ENCODE data around the gene NOS1AP.
"Not testable (repeated sequence)": the region's sequence is repeated elsewhere in the genome, so short reads cannot be mapped to it uniquely, and the experiment has no call there.

Gene NOS1AP

DNA sequence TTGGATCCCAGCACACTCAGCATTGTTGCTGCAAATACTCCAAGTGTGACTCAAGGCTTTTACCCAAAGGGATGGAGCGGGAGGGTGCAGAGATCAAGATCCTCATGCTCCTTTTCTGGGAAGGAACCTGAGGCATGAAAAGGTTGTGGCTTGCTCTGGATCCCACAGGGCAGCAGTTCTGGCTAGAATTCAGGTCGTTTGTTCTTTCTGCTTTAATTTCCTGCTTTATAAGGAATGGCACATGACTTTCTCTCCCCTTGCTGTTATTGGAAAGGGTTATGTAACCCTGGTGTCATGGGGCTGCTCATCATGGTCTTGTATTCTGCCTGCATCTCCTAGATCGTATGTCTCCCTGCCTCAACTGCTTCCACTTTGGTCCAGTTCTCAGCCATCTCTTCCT, 101.6 kb downstream of the NOS1AP start:
- no peak for DNase-seq

DNA sequence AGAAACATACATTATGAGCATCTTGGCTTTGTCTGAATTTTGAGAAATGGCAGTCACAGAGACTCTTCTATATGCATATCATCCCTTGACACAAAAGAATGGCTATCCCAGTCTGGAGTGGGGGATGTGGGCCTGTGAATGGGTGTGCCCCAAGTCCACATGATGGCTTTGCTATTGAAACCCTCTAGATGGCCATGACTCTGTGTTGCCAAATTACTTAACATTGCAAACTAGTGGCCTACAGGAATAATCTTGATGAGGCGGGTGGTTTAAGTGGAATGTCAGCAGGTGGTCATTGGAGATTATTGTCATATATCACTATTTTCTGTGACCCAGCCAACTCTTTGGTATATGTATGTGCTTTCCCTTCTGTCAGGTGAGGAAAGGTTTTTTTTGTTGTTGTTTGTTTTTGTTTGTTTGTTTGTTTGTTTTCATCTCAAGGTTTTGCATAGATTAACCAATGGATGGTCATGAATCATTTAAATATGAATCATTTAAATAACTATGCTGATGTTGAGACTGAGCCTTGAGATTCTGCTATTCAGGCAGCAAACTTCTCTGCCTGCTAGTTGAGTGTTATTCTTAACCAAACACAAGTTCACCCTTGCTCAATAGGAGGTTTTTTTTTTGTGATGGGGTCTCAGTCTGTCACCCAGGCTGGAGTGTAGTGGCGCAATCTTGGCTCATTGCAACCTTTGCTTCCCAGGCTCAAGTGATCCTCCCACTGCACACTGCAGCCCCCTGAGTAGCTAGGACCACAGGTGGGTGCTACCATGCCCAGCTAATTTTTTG, 103.0 kb downstream of the NOS1AP start:
- DNase-seq: no peak

GRCh38 chr1:162173607-162174006, 104.1 kb downstream of the NOS1AP start:
- not testable (repeated sequence) for DNase-seq

- DNase-seq: not testable (repeated sequence)
These were observed 104.5 kb downstream of the NOS1AP start for GRCh38 chr1:162174027-162174426.

GRCh38 chr1:162175379-162176081, 106.0 kb downstream of the NOS1AP start:
- DNase-seq: no peak

DNA sequence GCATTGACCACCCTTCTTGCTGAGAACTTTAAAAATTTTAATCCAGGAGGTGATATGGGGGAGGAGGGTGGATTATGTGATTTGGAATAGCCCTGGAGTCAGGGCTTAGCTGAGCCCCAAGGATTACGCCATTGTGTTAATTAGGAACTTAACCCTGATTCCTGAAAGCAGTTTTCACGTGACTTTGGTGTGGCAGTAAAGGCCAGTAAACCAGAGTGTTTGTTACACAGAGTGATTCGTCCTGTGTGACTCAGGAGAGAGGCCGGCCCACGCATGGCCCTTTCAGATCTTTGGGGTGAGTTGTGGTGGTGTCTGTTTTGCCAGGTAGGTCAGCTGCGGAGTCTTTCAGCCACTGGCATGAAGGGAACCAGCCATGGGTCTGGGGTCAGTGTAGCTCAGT, 107.6 kb downstream of the NOS1AP start:
- no peak for DNase-seq

DNA sequence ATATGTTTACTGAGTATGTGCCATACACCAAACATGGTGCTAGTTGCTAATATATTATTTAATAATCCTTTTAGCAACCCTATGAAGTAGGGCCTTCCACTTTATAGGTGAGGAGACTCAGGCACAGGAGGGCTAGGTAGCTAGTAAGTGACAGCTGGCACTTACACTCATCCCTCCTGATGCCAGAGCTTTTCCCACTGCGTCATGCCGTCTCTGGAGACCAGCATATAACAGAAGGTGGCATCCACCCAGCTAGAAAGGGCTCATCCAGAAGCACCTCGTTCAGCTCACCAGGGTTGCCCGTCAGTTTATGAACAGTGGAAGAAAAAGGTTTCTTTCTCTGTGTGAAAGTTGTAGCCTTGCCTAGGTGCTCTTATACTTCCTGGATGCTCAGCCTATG, 108.9 kb downstream of the NOS1AP start:
- no peak for DNase-seq

DNA sequence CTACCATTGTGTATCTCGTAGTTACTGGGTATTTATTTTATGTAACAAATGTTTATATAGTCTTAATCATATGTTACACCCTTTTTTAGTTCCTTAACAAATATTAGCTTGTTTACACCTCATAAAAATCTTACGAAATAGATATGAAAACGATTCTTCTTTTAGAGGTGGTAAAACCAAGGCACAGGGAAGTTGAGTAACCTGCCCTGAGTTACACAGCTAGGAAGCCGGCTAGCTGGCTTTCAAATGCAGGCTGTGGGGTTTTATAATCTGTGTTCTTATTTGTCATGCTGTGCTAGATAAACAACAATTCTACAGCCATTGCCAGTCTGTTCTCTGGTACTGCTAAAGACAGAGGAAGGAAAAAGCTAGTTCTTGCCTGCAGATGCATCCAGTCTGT, 109.6 kb downstream of the NOS1AP start:
- DNase-seq: no peak

DNA sequence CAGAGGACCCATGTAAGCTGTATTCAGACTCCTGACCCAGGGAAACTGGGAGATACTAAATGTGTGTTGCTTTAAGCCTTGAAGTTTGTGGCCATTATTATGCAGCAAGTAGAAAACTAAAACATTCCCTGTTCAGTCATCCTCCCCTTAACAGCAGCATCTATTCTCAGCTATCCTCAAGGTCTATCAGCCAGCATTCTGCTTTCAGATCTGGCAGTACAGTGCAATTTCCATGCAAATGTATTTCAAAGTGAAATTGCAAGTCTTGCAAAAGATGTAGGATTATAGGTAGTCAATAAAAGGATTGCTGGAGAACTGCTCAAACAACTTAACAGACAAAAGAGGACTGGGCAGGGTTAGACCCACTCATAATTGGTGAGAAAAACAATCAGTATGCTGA, 111.3 kb downstream of the NOS1AP start:
- no peak for DNase-seq

- no peak for DNase-seq
These were observed 112.6 kb downstream of the NOS1AP start for GRCh38 chr1:162182090-162182489.

DNA sequence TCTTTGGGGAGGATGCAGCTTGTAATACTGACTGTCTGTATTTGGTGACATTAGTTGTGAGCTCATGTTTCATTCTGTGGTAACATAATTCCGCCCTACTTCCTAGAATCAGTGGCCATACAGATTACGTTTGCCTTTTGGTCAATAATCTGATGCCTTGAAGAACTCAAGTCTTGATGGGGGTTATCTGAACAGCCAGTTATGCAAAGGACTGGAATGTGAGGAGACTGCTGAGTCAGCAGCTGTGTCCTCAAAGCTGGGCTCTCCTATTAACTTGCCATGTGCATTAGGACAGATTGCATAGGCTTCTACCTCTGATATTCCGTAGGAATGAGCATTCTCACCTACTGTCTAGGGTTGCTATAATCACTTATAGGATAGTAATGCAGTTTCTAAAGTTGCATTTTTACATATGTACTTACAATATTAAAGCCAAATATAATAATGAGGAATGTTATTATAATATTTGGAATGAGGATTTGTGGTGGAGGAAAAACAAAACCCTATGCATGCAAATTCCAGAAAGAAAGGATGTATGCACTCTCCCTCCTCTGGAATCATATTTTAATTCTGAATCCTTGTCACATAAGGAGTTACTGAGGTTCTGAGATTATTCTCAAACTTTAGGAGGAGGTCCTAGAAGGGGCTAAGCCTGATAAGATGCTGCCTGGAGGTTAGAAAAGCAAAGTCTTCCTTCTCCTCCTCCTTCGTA, 116.0 kb downstream of the NOS1AP start:
- no peak for DNase-seq

GRCh38 chr1:162186026-162186374, 116.5 kb downstream of the NOS1AP start:
- no peak for DNase-seq

- DNase-seq: no peak
These were observed 116.9 kb downstream of the NOS1AP start for GRCh38 chr1:162186406-162186805.

GRCh38 chr1:162187687-162188276, 118.3 kb downstream of the NOS1AP start:
- no peak for DNase-seq

GRCh38 chr1:162189345-162189744, 119.9 kb downstream of the NOS1AP start:
- no peak for DNase-seq

DNA sequence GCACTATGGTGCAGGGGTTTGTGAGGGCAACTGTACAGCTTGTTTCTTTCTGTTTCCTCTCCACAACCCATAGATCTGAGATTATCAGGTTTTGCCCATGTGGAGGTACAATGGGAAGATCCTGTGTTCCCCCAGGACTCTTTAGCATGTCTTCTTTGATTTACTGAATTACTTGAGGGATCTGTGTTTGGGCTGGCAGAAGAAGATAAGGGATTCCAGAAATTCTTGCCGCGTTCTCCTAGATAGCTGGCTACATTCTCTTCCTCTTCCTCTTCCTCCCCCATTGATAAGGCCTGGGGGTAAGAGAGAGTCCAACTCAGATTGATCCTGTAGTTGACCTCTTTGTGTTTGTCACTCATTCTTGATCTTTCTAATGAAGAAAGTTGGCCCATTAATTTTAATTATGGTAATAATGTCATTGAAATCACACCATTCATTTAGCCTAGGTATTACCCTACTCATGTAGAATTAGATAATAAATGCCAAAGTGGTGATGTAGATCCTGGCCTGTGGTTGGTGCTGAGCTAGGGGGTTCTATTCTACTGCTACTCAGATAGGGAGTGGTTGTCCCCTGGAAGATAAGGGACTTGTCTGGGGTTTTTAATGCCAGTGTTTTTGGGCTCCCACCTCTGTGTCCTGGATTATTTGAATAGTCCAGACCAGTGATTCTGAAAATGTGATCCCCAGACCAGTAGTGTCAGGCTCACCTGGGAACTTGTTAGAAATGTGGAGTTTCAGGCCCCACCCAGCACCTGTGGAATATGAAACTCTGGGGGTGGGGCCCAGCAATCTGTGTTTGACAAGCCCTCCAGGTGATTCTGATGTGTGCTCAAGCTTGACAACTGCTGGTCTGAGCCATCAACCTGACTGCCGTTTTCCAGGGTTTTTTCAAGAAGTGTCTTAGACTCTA, 122.2 kb downstream of the NOS1AP start:
- no peak for DNase-seq

DNA sequence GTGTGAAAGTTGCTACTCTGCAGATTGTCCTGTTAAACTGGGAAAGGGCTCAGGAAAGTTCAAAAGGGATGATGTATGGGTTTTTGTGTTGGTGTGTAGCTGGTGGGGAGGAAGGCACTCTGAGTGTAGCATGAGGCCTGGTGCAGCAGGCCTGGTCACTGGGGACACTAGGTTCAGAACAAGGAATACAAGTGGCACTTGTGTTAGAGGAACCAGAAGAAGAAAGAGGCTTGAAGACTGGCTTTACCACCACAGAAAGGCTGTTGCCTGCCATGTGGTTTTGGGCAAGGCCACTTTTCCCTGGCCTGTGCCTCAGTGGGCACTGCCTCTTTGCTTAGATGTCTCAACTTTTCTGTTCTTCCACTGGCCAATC, 122.8 kb downstream of the NOS1AP start:
- no peak for DNase-seq

DNA sequence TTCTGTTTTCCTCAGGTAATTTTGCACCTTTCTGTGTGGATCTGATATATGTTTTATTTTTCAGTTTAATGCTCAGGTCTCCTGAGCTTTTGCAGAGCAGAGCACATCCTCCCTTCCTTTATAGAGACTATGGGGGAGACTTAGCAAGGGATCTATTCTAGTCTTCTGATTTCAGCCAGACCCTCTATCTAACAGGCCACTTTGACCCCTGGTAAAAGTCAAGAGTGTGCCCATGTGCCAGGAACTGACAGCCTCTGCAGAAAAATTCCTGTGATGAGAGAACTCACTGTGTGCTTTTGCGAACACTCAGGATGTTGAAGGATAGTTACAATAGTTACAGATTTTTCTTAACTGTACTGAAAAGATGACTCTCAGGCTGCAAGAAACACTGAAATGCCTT, 123.3 kb downstream of the NOS1AP start:
- DNase-seq: no peak

DNA sequence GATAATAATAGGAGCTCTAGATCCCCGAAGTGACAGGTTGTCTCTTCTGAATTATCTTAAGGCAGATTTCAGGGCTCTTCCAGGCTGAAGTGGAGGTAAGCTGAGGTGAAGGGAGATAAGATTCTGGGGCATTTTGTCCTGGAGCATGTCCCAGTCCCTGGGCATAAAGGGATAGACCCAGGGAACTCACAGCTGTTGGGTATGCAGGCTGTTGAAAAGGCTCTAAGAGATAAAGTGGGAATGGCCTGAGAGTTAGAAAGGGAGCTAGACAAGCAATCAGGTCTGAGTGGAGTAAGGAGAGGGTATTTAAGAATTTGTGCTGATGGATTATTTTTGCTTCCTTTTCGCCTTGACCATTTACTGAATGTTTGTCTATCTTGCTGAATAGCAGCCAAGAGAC, 123.7 kb downstream of the NOS1AP start:
- no peak for DNase-seq

DNA sequence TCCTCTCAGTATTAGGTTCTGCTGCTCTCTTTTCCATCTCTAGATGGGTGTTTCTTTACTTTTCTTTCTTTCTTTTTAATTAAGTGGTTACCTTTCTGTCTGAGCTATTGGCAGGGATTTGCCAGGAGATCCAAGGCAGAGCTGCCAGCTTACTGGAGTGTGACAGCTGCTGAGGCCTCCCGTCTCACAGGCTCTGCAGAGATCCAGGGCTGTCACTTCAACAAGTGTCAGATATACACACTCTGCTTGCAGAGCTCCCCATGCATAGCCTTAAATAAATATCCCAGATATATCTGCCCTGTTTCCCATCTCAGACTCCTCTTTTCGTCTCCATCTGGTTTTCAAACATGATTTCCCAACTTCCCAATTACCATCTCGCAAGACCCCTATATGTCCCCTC, 124.3 kb downstream of the NOS1AP start:
- no peak for DNase-seq

DNA sequence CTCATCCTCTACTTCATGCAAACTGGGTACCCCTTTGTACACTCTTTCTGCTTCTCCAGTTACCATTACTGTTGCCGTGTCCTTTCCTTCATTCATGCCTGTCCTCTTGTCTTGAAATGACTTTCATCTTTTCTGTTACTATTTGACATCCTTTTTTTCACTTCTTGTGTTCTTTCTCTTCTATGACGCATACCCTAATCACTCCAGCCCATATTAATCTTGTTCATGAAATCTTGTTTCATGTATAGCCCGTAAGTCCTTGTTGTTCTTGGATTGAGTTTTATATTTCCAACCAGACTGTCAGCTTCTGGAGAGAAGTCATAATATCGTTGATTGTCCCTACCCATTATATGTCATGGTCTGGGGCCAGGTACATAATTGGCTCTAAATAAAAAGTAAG, 126.1 kb downstream of the NOS1AP start:
- DNase-seq: no peak

DNA sequence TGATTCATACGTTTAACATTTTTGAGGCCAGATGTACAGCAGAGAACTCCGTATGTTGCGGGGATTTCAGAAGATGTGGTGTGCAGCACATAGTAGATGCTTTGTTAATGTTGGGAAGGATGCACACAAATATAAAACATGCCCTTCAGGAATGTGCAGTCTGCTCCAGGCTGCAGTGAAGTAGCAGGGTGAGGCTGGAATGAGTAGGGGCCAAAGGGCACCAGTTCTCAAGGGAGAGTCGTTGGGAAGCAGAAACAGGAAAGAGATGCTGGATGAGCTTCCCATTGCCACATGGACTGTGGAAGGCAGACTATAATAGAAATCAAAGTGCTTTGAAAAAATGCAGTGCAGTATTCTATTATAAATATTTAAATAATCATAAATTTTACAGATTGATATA, 126.9 kb downstream of the NOS1AP start:
- no peak for DNase-seq
